GM19395 (cell line): ENCODE data around the gene ZBTB7C.

ENCODE experiments used
- ATAC-seq: cut with Tn5 transposase; IDR thresholded peaks from one replicate; pipeline ENCODE4 v1.9.1; 2021; ENCODE audit warnings: mild to moderate bottlenecking, moderate library complexity; ENCODE audit not compliant: unreplicated experiment

The ZBTB7C gene

DNA sequence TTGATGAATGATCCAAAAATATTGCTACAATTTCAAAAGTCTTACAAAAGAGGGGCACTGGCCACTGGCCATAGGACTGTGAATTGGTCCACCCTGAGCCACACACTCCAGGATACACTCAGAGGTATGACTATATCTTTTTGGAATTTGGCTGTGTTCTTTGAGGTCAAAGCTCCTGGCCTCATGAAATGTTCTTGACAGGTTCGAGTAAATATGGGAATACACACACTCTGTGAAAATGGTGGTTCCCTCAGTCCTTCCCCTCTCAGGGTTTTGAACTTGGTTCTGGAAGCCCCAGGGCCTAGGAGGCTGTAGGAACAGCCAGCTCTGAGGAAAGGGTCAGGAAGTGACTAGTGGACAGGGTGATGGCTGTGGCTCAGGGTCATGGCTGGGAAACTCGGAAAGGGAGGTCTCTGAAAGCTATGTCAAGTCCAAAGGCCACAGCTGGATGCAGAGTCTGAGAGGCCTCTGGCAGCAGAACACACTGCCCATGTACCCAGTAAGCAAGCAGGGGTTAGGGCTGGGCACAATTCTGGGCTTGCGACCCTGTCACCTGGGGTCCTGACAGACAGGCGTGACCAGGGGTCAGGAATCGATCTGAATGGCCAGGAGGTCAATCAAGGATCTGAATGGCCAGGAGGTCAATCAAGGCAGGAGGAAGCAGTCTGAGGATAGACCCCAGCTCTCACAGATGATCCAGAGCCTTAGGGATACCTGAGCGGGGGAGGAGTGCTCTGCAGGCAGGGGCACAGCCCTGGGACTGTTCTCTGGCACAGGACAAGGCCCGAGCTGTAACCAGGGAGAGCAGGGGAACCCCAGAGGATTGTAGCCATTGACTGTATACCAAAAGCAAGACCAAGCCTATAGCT is 255.3 kb downstream of the ZBTB7C start:
- no peak for ATAC-seq

DNA sequence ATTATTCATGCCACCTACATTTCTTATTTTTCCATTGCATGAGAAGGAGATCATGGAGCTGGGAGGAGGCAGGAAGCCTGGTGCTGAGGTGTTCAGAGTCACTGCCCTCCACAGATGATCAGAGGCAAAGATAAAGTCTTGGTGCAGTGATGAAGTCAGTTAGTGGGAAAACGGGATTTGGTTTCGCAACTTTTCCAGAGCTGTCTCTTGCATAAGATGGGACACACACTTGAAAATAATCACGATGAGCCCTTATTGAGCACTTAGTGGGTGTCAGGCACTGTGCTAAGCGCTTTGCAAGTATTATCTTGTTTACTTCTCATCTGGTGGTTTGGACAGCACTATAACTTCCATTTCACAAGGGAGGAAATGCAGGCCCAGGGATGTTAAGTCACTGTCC is 256.6 kb downstream of the ZBTB7C start:
- ATAC-seq, result no peak

DNA sequence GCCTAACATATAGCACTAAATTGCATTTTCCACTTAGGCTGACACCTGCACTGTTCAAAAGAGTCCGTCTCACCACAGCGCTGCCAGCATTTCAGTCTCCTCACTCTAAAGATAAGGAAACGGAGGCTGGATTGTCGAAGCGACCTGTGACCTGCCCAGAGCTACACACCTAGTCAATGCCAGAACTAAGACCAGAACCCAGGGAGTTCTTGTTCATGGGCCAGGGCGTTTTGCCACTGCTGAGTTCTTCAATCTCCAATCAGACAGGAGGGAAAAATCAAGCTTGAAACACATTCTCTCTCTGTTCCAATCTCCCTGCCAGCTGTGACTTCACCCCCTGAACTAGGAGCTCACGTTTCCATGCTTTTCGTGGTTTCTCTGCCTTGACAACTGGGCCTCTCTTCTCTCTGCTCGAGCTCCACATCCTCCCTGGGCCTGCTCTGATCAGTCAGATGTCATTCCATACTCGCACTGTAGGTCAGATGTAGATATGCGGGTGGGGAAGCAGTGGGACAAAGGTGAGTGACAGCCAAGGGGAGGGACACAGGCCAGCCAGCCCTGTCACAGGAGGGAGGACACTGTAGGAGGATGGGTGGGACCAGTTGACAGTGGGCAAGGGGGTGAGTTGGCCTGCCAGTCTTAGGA is 257.6 kb downstream of the ZBTB7C start:
- ATAC-seq, result no peak

DNA sequence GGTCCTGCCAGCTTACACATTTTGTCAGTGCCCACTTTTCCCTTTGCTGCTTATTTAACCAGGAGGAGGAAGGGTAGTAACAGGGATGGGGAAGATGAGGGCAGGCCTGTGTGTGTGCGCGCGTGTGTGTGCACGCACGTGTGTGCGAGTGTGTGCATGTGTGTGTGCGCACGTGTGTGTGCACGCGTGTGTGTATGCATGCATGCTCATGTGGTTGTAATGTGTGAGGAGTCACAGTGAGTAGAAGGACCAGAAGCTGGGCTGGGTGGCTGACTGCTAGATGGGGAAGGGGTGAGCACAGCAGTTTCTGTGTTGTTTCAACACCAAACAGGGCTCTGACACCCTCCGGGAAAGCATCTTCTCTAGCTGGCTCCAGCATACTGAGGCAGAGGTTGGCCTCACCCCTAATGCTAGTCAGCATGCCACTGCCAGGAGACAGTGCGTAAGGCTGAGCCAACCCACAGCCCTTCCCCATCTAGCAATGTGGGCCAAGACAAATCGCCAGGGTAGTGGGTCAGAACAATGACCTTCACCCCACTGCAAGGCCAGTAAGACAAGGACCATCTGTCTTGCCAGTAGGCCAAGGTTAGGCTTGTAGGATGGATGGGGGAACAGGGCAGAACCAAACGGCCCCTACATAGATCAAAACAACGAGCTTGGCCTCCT is 260.0 kb downstream of the ZBTB7C start:
- no peak for ATAC-seq

DNA sequence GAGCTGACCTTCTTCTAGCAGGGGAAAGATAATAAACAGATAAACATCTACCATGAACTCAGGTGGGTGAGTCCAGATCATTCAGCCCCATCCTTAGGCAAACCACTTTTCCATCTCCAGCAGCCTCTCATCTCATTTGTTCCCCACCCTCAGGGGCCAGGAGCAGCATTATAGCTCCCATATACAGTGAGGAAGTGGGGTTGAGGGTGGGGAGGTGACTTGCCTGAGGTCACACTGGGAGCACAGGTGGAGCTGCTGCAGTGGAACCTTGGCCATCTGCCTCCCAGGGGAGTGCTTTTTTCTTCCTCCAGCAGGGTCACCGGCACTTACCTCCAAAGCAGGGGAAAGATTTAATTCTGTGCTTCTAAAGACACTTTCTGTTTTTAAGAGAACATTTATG is 266.2 kb downstream of the ZBTB7C start:
- no peak for ATAC-seq

DNA sequence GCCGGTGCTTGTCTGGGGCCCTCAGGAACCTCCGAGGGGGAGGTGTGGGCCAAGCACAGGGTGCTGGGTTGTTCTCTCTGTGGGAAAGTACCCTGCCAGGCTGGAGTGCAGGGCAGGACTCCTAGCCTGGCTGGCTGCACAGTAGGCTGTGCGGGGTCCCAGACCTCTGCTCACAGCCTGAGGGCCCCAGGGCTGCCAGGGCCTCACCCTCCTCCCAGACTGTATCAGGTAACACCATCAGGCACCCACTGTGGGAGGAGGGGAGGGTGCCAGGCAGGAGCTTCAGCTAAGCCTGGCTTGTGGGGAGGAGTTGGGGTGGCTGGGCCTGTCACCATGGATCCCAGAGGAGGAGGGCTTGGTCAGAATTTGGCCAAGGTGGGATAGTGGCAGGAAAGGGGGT is 266.8 kb downstream of the ZBTB7C start:
- no peak for ATAC-seq

DNA sequence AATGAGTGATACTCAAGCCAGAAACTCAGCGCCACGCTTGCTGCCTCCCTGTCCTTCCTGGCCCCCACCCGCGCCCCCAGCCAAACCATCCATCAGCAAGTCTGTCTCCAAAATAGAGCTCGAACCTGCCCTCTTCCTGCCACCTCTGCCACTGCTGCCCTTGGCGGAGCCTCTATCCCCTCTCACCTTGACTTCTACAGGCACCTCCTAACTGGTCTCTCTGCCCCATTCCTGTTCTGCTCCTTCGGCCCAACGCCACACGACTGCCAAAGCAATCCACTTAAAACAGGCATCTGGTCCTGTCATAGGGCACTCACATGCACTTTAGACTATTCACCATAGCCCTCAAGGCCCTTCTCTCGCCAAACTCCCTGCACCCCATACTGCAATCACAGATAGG is 268.5 kb downstream of the ZBTB7C start:
- no peak for ATAC-seq

DNA sequence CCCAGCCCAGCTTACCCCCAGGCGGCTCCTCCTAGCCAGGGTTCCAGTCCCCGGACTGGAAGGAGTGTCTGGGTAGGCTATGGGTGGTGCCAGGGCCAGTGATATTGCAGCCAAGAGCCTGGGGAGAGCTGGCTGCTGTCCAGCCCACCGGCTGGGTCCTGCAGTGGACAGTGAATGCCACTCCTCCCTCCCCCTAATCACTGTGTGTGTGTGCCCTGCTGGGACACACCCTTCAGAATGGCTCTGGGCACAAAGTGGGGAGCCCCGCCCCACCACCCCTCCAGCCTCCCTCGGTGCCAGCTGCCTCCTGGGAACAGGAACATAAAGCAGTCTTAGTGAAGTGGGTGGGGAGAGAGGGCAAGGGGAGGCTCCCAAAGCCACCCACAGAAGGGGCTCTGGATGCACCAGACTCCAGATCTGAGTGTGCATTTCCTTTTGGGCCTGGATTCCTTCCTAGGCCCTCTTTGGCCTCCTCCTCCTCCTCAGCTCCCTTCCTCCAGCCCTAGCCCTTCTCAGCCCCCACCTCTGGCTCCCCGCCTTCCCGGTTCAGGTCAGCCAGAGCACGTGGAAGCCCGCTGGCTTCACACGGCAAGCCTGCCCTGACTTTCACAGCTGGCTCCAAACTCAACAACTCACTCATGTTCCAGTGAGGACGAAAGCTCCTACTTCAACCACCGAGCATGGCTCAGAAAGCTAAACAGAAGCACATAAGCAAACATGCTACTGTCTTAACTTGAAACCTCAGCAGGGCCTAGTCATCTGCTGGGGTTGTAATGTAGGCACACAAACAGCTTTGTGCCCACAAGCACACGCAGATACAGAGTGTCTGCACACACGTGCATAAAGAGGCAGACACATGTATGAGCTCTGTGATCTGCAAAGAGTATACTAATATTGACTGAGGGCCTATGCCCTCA is 269.5 kb downstream of the ZBTB7C start:
- no peak for ATAC-seq

DNA sequence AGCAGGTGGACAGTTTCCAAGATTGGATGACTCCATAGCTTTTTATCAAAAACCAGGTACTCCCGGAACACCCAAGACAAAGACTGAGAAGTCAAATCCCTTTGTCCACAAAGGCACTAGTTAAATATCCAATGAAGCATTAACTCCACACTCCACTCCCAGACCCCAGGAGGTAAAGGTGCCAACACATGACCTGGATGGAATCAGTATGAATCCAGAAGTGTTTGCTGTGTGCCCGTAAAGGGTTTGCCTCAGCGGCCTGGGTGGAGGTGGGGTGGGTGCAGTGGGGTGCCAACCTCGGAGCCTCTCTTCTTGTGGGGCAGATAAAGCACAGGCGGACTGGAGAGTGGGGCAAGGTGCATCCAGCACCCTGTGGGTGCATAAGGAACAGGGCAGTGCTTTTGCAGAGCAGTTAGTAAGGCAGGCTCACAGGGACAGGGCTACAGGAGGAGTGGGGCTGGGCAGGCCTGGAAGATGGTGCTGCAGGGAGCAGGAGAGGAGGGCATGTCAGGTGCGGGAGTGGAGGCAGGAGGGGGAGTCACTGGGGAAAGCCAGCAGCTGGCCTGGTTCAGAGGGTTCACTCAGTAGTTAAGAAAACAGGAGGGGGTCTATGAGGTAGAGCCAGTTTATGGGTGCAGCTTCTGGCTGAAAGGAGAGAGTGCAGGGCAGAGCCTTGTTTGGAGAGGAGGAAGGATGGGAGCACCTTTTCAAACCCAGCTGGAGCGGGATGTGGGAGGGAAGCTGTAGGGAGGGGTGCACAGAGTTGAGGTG is 270.3 kb downstream of the ZBTB7C start:
- no peak for ATAC-seq

DNA sequence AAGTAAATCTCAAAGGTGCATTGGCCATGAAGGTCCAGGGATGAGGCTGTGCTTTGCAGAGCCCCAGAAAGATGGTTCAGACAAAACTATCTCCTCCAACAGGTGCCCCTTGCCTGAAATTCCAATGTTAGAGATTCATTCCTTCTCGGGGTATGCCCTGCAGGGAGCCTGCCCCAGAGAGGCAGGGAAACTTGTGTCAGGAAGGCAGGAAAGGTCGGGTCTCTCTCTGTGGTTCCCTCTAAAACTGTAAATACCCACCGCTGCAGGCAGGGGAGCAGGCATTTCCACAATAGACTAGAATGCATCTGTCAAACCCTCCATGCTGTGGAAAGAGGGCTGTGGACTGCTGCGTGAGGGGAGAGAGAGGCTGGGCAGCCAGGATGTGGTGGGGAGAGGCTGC is 271.0 kb downstream of the ZBTB7C start:
- ATAC-seq, result no peak

DNA sequence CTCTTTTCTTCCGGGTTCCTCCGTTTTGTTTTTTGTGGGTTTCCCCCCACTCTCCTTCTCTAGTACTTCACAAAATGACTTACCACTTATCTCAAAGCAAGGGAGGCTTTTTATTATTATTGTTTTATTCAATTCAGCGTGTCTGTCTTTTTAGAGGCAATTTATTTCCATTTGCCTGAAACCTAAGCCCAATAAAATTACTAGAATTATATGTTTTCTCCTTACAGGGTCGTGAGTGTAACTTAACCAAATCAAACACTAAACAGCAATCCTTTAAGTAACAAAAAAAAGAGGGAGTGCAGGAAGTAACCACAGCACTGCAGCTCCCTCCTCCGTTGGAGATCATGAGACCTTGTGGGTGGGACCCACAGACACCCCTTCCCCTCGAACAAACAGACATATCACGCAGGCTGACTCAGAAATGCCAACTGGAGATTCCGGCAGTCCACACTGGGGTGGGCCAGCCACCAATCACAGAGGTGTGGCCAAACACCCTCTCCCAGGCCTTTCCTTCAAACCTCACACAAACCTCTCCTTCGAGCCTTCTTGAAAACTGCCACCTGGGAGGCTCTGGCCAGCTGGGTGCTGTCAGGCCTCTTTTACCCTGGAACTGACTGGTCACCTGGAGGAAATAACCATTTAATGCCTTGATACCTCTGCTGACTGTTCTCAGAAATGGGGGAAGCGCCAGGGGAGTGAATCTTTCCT is 271.7 kb downstream of the ZBTB7C start:
- ATAC-seq, result no peak

DNA sequence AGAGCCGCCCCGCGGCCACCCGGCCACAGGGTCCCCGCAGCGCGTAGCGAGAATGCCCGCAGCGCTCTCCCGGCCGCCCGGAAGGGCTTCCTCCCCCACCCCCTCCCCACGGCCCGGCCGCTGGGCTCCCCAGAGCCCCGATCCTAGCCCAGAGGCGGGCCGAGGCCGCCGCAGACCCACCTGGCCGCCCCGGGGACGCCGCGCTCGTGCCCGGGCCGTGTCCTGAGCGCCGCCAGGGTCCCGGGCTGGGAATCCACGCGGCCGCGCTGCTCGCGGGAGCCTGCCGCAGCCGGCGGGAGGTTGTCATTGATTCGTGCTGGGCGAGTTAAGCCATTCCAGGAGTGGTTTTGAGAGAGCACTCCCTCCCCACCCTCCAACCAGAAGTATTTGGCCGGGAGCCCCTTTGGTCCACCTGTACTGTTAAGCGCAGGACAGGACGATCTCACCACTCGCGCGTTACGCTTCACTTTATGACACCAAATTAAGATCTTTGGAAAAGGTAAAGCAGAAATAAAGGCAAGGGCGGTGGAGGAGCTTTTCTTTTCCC is 272.3 kb downstream of the ZBTB7C start:
- ATAC-seq, result no peak

DNA sequence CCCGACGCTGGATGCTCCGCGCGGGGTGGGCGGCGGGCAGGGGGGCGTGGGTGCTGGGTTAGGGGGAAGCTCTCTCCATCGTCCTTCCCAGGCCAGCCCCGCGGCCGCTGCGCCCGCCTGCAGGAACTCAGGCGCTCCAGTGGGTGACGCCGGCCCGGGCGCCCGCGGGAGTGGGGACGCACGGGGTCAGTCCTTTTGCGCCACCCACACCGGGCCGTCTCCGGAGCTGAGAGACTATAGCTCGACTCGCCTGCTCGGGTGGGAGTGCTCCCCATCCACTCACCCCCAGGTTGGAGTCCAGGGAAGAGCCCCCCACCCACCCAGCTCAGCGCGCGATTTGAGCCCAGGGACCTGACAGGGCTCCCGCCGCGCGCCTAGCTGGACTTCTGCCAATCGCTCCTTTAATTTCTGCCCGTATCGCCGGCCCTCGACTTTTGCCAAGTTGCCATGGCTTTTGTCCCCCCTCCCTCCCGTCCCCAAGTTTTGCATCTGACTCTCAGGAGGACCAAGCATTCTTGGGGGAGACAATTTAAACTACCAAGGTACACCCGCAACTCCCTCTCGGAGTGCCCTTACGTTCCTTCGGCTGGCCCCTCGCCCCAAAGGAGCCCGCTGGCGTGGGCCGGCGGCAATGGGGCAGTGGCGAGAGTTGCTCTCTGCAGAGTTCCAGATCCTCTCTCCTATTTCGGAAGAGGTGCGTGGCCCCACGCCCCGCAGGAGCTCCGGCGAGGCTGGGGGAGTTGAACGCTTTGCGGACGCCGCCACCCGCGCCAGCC is 272.9 kb downstream of the ZBTB7C start:
- ATAC-seq, result no peak

DNA sequence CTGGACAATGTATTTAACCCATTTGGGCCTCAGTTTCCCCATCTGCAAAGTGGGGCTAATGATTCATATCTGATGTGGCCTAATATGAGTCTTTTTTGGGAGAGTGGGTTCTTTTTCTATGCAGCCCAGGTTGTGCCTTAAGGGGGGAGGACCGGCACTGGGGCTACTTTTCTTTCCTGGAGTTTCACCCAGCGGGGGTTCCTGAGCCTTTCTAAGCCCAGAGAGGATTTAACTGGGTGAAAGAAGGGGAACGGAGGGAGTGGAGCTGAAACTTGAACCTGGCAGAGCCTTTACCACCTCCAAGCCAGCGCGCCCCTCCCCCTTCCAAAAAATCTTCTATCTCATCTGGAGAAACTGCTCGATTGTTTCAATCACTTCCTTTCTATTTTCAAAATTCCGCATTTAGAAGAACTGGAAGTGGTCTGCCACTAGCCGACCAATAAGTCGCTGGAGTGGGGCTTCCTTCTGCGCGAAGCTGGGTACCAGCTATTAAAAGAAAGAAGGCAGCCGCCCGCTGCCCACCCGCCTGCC is 273.7 kb downstream of the ZBTB7C start:
- no peak for ATAC-seq

DNA sequence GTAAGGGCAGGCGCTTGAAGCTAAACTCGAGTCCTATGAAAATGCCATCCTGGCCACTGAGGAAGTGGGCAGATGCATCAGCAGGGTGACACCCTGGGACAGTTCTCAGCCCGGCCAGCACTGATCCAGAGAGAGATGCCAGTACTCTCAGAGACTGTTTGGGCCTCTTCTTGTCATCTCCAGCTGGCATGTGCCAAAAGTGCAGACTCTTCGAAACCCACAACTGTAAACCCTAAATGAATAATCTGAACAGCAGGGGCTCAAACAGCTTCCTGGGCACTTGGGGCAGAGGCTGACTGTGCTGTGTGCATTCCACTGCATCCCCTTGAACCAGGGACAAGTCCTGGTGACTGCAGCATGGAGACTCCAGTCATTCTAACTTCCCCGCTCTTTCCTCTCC is 274.6 kb downstream of the ZBTB7C start:
- ATAC-seq, result no peak

DNA sequence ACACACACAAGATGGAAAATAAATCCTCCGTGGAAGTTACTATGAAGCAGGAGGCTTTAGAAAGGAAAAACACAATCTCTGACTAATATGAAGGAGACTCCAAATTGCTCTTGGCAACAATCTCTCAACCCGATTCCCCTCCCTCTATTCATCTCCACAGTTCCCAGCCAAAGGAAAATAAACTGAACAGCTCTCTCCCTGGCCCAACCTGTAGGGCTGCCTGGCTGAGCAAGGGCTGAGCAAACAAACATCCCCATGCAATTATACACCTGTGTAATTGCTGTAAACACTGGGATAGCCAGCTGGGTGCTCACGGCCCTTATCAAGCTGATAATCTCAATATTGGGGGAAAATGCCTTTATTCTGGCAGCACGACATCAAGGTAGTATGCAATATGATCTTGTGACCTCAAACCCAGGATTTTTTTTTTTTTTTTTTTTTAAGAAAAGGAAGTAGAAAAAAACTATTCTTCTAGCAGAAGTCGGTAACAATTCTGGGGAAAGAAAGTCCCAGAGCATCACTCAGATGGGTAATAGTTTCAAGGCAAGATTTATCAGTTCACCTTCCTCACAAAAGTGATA is 275.4 kb downstream of the ZBTB7C start:
- ATAC-seq, result no peak

DNA sequence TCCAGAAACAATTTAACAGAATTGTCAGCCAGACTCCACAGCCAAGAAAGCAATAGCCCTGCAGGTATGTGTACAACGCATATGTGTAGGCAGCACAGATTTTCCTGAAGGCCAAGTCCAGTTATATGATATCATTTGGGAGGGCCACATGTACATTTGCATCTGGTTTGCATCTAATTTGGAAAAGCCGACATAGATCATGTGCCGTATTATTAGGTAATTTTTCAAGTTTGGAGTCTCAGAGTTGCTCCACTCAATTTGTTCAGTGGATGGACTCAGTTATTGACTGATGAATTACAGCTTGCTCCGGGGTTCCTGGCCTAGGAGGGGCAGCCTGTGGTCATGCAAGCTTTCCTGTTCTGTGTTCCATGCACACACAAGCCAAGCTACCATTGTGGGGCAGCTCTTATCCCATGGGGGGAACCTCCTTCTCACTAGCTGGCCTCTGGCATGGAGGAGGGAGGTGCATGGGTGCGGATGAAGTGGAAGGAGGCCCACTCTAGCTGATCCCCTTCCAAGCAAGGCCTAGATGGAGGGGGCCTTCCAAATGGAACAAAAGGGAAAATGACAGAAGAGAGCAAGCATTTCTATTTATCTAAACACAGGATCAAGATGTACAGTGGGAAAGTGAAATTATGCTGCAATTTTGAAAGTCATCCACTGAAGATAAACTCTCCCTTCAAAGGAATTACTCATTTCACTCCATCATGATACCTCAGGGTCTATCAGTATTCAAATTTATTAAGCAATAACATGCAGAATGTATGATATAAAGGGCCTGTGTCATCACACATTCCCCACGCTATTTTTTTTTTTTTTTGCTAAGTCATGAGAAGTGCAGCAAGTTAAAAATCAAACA is 276.2 kb downstream of the ZBTB7C start:
- no peak for ATAC-seq
